H9 (cell line): ENCODE data around the gene TMPRSS11B. TPM values are rescaled to one million over a fixed set of nuclear protein-coding genes. Genes with fewer than 3 reads are reported as not detected.

Source experiments
- DNase-seq: peaks from one replicate; pipeline ENCODE4 v3.0.0-alpha.2; 2017
- H2AFZ ChIP-seq: one replicate; pipeline ENCODE4 v1.6.1; 2013; ENCODE audit warnings: mild to moderate bottlenecking, low read length, control low read depth, moderate library complexity
- H2AK5ac ChIP-seq: 2 replicates; pipeline ENCODE4 v1.6.1; 2013; ENCODE audit warnings: low read length, control low read depth, mixed read lengths; ENCODE audit not compliant: insufficient read length
- H2BK120ac ChIP-seq: one replicate; pipeline ENCODE4 v1.6.1; 2013; ENCODE audit warnings: low read depth, mild to moderate bottlenecking, low read length, control low read depth, inconsistent platforms; ENCODE audit not compliant: poor library complexity, severe bottlenecking
- H2BK12ac ChIP-seq: 2 replicates; pipeline ENCODE4 v1.6.1; 2013; ENCODE audit warnings: low read length, control low read depth, mixed read lengths, low read depth; ENCODE audit not compliant: insufficient read length
- H2BK15ac ChIP-seq: 2 replicates; pipeline ENCODE4 v1.6.1; 2013; ENCODE audit warnings: low read depth, low read length, control low read depth
- H2BK20ac ChIP-seq: one replicate; pipeline ENCODE4 v1.6.1; 2013; ENCODE audit warnings: low read depth, mild to moderate bottlenecking, low read length, control low read depth, inconsistent platforms; ENCODE audit not compliant: poor library complexity, severe bottlenecking
- H2BK5ac ChIP-seq: 2 replicates; pipeline ENCODE4 v1.6.1; 2013; ENCODE audit warnings: low read length, control low read depth, mixed read lengths; ENCODE audit not compliant: insufficient read length
- H3K14ac ChIP-seq: 2 replicates; pipeline ENCODE4 v1.6.1; 2013; ENCODE audit warnings: low read length, control low read depth; ENCODE audit not compliant: insufficient read depth
- H3K18ac ChIP-seq: 2 replicates; pipeline ENCODE4 v1.6.1; 2013; ENCODE audit warnings: low read depth, mild to moderate bottlenecking, mixed read lengths, low read length, control low read depth; ENCODE audit not compliant: insufficient read length
- H3K23ac ChIP-seq: 2 replicates; pipeline ENCODE4 v1.6.1; 2013; ENCODE audit warnings: low read length, control low read depth, mixed read lengths, low read depth; ENCODE audit not compliant: insufficient read length
- H3K23me2 ChIP-seq: 2 replicates; pipeline ENCODE4 v1.6.1; 2013; ENCODE audit warnings: low read depth, mild to moderate bottlenecking, mixed read lengths, low read length, control low read depth; ENCODE audit not compliant: insufficient read length, poor library complexity, severe bottlenecking
- H3K27ac ChIP-seq: 2 replicates; pipeline ENCODE4 v1.5.1; 2013; ENCODE audit warnings: low read length, control low read depth, mixed read lengths, low read depth; ENCODE audit not compliant: insufficient read length
- H3K27me3 ChIP-seq: 2 replicates; pipeline ENCODE4 v1.6.1; 2013; ENCODE audit warnings: low read length, control low read depth, inconsistent platforms; ENCODE audit not compliant: insufficient read depth
- H3K4ac ChIP-seq: 2 replicates; pipeline ENCODE4 v1.6.1; 2013; ENCODE audit warnings: low read depth, mild to moderate bottlenecking, control low read depth, inconsistent platforms, low read length, moderate library complexity
- H3K4me1 ChIP-seq: 2 replicates; pipeline ENCODE4 v1.6.1; 2013; ENCODE audit warnings: low read length, control low read depth, inconsistent platforms; ENCODE audit not compliant: insufficient read depth
- H3K4me2 ChIP-seq: 2 replicates; pipeline ENCODE4 v1.6.1; 2013; ENCODE audit warnings: low read length, control low read depth, mixed read lengths; ENCODE audit not compliant: insufficient read length, insufficient read depth
- H3K56ac ChIP-seq: 2 replicates; pipeline ENCODE4 v1.6.1; 2013; ENCODE audit warnings: low read depth, mild to moderate bottlenecking, mixed read lengths, low read length, control low read depth; ENCODE audit not compliant: insufficient read length
- H3K79me1 ChIP-seq: 2 replicates; pipeline ENCODE4 v1.6.1; 2013; ENCODE audit warnings: low read depth, mild to moderate bottlenecking, moderate library complexity, low read length, control low read depth, inconsistent platforms; ENCODE audit not compliant: insufficient read depth, poor library complexity, severe bottlenecking
- H3K79me2 ChIP-seq: 2 replicates; pipeline ENCODE4 v1.6.1; 2013; ENCODE audit warnings: low read length, control low read depth, inconsistent platforms; ENCODE audit not compliant: insufficient read depth
- H3K9ac ChIP-seq: 2 replicates; pipeline ENCODE4 v1.6.1; 2013; ENCODE audit warnings: low read length, control low read depth, mixed read lengths; ENCODE audit not compliant: insufficient read length; ENCODE audit errors: extremely low read depth
- H3K9me3 ChIP-seq: one replicate; pipeline ENCODE4 v1.6.1; 2013; ENCODE audit warnings: low read depth, low read length, inconsistent platforms; ENCODE audit not compliant: control insufficient read depth
- H3T11ph ChIP-seq: one replicate; pipeline ENCODE4 v1.6.1; 2013; ENCODE audit warnings: mild to moderate bottlenecking, low read length, control low read depth, inconsistent platforms
- H4K20me1 ChIP-seq: one replicate; pipeline ENCODE4 v1.6.1; 2013; ENCODE audit not compliant: control insufficient read depth, insufficient read length, insufficient read depth
- H4K5ac ChIP-seq: 2 replicates; pipeline ENCODE4 v1.6.1; 2013; ENCODE audit warnings: low read depth, mild to moderate bottlenecking, mixed read lengths, low read length, control low read depth; ENCODE audit not compliant: insufficient read length
- H4K8ac ChIP-seq: replicated peaks from 2 replicates; pipeline ENCODE4 v1.6.1; 2013; ENCODE audit warnings: low read length, control low read depth, mixed read lengths, low read depth; ENCODE audit not compliant: insufficient read length
- H4K91ac ChIP-seq: 2 replicates; pipeline ENCODE4 v1.6.1; 2013; ENCODE audit warnings: low read depth, mild to moderate bottlenecking, moderate library complexity, mixed read lengths, low read length, control low read depth; ENCODE audit not compliant: insufficient read length
- H3K27ac Mint-ChIP-seq, 3 experiments: 2 replicates in 2 of 3; 3 replicates in 1 of 3; pipeline ENCODE4 v1.8.0; 2020 to 2021; ENCODE audit warnings: mixed read lengths in 3 of 3, mild to moderate bottlenecking in 1 of 3, moderate library complexity in 1 of 3
- H3K27me3 Mint-ChIP-seq: 2 replicates; pipeline ENCODE4 v1.8.0; 2021; ENCODE audit warnings: low read depth, mild to moderate bottlenecking, moderate library complexity, mixed read lengths
- H3K36me3 Mint-ChIP-seq, 3 experiments: 2 replicates in 2 of 3; 3 replicates in 1 of 3; pipeline ENCODE4 v1.8.0; 2020 to 2021; ENCODE audit warnings: low read depth in 3 of 3, mixed read lengths in 3 of 3; ENCODE audit not compliant: insufficient read depth in 1 of 3
- H3K4me1 Mint-ChIP-seq, 2 experiments: 2 replicates each; pipeline ENCODE4 v1.8.0; 2020; ENCODE audit warnings: mixed read lengths in 2 of 2
- H3K4me3 Mint-ChIP-seq, 2 experiments: 2 replicates in 1 of 2; 3 replicates in 1 of 2; pipeline ENCODE4 v1.8.0; 2020 to 2021; ENCODE audit warnings: mild to moderate bottlenecking in 2 of 2, mixed read lengths in 2 of 2, moderate library complexity in 1 of 2
- H3K9me3 Mint-ChIP-seq, 2 experiments: 2 replicates in 1 of 2; 3 replicates in 1 of 2; pipeline ENCODE4 v1.8.0; 2020; ENCODE audit warnings: mild to moderate bottlenecking in 2 of 2, mixed read lengths in 2 of 2, moderate library complexity in 1 of 2
- WGBS: extraction: QIAGEN DNeasy Blood & Tissue Kit; methylation state at CpG from one replicate; pipeline ENCODE4 v1.1.7; 2013; ENCODE audit warnings: missing lambda C conversion rate, low lambda C conversion rate, mixed read lengths; ENCODE audit not compliant: insufficient read length; ENCODE audit errors: extremely low coverage; 5-methylcytosine and 5-hydroxymethylcytosine counted together
- total RNA-seq: library from RNA; stranded (reverse); gene quantifications from 2 replicates; pipeline ENCODE4 v1.2.1, GENCODE V29; 2021
- TF ChIP-seq, protein P1 (sequence below): fragments of 200-600 bp; sonication (generic); conservative IDR thresholded peaks from 3 replicates; pipeline ENCODE4 v1.8.0; 2021; ENCODE audit warnings: antibody characterized with exemption, mild to moderate bottlenecking

The TMPRSS11B gene
- total RNA-seq, 1 experiment from 2014 or later = not detected

DNA sequence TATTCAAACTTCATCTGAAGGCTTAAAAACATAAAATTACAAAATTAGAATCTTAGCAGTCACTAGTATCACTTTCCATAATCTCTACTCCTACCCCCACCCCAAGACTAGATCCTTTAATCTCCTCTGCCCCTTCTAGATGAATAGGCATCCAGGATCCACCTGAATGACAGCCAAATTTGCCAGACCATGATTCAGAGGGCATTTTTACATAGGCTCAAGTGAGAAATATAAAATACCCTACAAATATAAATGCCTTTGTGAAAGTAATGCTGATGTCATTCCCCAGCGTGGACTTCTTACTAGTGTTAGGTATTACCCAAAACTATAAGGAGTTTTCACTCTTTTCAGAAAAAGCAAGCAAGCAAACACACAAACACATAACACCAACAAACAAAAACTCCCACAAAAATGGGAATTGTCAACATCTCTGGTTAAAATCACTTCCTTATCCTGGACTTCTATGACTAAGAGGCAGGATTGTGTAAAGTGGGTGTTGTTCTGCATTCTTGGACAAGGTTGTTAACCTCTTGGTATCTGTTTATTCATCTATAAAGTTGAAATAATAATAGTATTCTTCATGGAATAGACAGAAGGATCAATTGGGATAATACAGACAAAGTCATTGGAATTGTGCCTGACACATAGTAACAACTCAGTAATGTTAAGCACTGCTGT lies 64.5 kb downstream of the TMPRSS11B start:
- no peak overlapping the region for H2AK5ac ChIP-seq
- H3K56ac ChIP-seq = no peak overlapping the region
- H3K79me1 ChIP-seq = no peaks in the 10 kb centered on the region
- Mint-ChIP-seq H3K4me1 (no peaks in the 10 kb centered on the region), H3K27me3 (no peaks in the 10 kb centered on the region), H3K36me3 (no peaks in the 10 kb centered on the region), H3K9me3 (no peaks in the 10 kb centered on the region), H3K4me3 (no peak overlapping the region), H3K27ac (no peak overlapping the region)
- no peaks in the 10 kb centered on the region for H3K23me2 ChIP-seq
- no peaks in the 10 kb centered on the region for H4K20me1 ChIP-seq
- H3K14ac ChIP-seq = no peak overlapping the region
- no peak overlapping the region for H2BK20ac ChIP-seq
- no peaks in the 10 kb centered on the region for H3K27me3 ChIP-seq
- no peak overlapping the region for H3K18ac ChIP-seq
- H2BK120ac ChIP-seq = no peak overlapping the region
- H2BK12ac ChIP-seq = no peak overlapping the region
- H2AFZ ChIP-seq = no peak overlapping the region
- H4K8ac ChIP-seq = no peak overlapping the region
- TF ChIP-seq, protein P1, sequence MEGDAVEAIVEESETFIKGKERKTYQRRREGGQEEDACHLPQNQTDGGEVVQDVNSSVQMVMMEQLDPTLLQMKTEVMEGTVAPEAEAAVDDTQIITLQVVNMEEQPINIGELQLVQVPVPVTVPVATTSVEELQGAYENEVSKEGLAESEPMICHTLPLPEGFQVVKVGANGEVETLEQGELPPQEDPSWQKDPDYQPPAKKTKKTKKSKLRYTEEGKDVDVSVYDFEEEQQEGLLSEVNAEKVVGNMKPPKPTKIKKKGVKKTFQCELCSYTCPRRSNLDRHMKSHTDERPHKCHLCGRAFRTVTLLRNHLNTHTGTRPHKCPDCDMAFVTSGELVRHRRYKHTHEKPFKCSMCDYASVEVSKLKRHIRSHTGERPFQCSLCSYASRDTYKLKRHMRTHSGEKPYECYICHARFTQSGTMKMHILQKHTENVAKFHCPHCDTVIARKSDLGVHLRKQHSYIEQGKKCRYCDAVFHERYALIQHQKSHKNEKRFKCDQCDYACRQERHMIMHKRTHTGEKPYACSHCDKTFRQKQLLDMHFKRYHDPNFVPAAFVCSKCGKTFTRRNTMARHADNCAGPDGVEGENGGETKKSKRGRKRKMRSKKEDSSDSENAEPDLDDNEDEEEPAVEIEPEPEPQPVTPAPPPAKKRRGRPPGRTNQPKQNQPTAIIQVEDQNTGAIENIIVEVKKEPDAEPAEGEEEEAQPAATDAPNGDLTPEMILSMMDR = no peak
- H4K91ac ChIP-seq = no peak overlapping the region
- H3K4me1 ChIP-seq = no peaks in the 10 kb centered on the region
- H2BK5ac ChIP-seq = no peak overlapping the region
- no CpG with 5 or more reads among the region's 1 CpG for WGBS
- H3T11ph ChIP-seq = no peak overlapping the region
- no peak overlapping the region for H2BK15ac ChIP-seq
- no peak for DNase-seq
- H3K4ac ChIP-seq = no peak overlapping the region
- H3K23ac ChIP-seq = no peak overlapping the region
- H3K79me2 ChIP-seq = no peaks in the 10 kb centered on the region
- no peak overlapping the region for H3K27ac ChIP-seq
- no peak overlapping the region for H3K4me2 ChIP-seq
- no peak overlapping the region for H3K9ac ChIP-seq
- H3K9me3 ChIP-seq = no peaks in the 10 kb centered on the region
- H4K5ac ChIP-seq = no peak overlapping the region
